ENCODE results near the gene MLNR.

- TF ChIP-seq EZH2 (IDR thresholded peaks at IDR 0.05; ENCODE audit: low read length, unreplicated experiment): no peak
- TF ChIP-seq CTCF (conservative IDR thresholded peaks at IDR 0.05; ENCODE audit: low read depth, low read length): no peak
- no peak for TF ChIP-seq EZH2phosphoT487 (IDR thresholded peaks at IDR 0.05; ENCODE audit: borderline replicate concordance, low read length)
Observed at GRCh38 chr13:49190901-49191300, 29.2 kb upstream of the MLNR start.
